HFFc6 (cell line): ENCODE measurements around the gene RALGPS1. TPM values are rescaled to one million over a fixed set of nuclear protein-coding genes. Genes with fewer than 3 reads are reported as not detected.

ENCODE experiments used
- DNase-seq: peaks from one replicate; pipeline ENCODE4 v3.0.0-alpha.2; 2018
- H3K27ac Mint-ChIP-seq: 2 replicates; pipeline ENCODE4 v1.8.0; 2020; ENCODE audit warnings: mild to moderate bottlenecking, mixed read lengths
- H3K27me3 Mint-ChIP-seq: 2 replicates; pipeline ENCODE4 v1.8.0; 2021; ENCODE audit warnings: mild to moderate bottlenecking, moderate library complexity, mixed read lengths; ENCODE audit not compliant: insufficient read depth
- H3K36me3 Mint-ChIP-seq: 2 replicates; pipeline ENCODE4 v1.8.0; 2021; ENCODE audit warnings: low read depth, mixed read lengths
- H3K4me1 Mint-ChIP-seq: 2 replicates; pipeline ENCODE4 v1.8.0; 2020; ENCODE audit warnings: low read depth, mixed read lengths
- H3K4me3 Mint-ChIP-seq: 2 replicates; pipeline ENCODE4 v1.8.0; 2020; ENCODE audit warnings: mild to moderate bottlenecking, moderate library complexity, mixed read lengths
- H3K9me3 Mint-ChIP-seq: 2 replicates; pipeline ENCODE4 v1.8.0; 2020; ENCODE audit warnings: mild to moderate bottlenecking, mixed read lengths
- CTCF ChIP-seq: fragments of 200-600 bp; sonication (generic); IDR thresholded peaks from 2 replicates; pipeline ENCODE4 v1.5.0; 2021; ENCODE audit warnings: antibody characterized with exemption, mild to moderate bottlenecking
- total RNA-seq, 6 experiments: library from RNA; stranded (reverse); fragmentation: NEBNext Ultra II Directional; extraction: Animal tissue kit (Norgen Biotek cat#: 25700); gene quantifications; 2 replicates in 1 of 6; 3 replicates in 5 of 6; pipeline ENCODE4 v1.2.3, GENCODE V29; 2021

RALGPS1 gene
- total RNA-seq, 6 experiments from 2014 or later = 0.68 to 1.6 (median 1.1) TPM

GRCh38 chr9:127166111-127166510 lies 251.5 kb downstream of the RALGPS1 start:
- no peaks in the 10 kb centered on the region for H3K9me3 Mint-ChIP-seq
- peaks cover 35% of the 10 kb centered on the region for H3K4me1 Mint-ChIP-seq
- peaks cover 1% of the 10 kb centered on the region for H3K27me3 Mint-ChIP-seq
- no peak overlapping the region for H3K27ac Mint-ChIP-seq
- DNase-seq = no peak
- no peak for TF ChIP-seq CTCF
- no peak overlapping the region for H3K4me3 Mint-ChIP-seq
- no peaks in the 10 kb centered on the region for H3K36me3 Mint-ChIP-seq

DNA sequence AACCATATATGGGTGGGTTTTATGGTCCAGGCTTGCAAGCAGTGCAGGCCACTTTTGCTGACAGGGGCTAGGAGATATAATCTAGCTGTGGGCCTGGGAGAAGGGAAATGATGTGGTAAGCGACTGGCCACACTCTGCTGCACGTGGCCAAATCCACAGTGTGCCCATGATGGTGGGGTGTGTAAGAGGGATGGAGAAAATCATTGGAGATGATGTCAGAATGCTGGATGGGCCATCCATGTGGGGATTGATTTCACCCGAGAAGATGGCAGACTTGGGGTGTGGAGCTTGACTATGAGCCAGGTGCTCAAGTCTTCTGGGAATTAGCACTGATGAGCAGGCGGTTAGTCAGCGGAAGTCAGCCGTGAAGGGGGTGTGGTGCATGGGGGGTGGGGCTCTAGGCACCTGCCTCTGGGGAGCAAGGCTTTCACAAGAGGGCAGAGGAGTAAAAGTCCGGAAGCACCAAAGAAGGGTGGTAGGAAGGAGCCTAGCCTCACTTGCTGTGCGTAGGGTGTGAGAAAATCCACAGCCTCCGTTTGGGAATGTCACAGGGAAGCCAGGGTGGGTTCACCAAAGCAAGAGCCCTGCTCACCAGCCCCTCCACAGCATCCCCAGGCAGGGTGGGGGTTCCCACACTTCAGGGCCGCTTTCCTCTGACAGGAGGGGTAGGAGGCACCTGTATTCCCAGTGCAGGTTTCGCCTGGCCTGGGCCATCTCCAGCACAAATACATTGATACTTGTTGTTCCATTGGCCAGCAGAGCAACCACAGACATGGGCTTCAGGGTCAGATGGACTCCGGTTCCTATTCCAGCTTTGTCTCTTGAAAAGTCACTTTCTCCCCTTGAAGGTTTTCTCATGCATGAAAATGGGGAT lies 252.3 kb downstream of the RALGPS1 start:
- Mint-ChIP-seq H3K4me3 (no peak overlapping the region), H3K36me3 (no peaks in the 10 kb centered on the region), H3K27ac (no peak overlapping the region), H3K9me3 (no peaks in the 10 kb centered on the region), H3K4me1 (peaks cover 30% of the 10 kb centered on the region), H3K27me3 (peaks cover 1% of the 10 kb centered on the region)
- TF ChIP-seq CTCF = no peak
- no peak for DNase-seq

DNA sequence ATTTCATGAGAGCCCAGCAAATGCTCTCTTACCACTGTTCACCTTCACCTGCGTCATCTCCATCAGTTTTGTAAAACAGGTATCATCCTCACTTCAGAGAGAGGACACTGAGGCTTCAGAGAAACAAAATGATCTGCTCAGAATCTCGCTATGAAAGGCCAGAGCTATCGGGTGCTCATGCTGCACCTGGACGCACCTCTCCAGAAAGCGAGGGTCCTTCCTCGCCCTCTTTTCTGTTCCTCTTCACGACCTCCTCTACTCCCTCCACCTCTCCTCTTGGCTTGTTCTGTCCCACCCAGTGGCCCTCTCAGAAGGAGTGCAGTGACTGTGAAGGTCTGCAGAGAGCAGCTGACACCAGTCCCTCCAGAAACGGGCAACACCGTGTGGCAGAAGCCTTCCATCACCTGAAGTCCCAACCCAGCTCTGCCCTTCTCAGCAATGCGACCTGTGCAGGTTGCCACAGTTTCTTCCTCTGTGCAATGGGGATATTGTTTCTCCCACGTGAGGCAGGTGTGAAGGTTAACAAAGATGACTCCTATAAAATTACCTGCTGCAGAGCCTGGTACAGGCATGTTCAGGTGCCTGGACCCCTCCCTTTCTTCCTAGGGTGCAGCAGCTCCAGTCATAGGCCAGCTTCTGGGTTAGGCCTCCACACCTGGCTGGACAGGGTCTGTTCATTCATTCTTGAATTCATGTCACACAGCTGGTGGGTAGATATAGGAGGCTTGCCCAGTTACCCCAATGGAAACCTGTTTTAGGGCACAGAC lies 253.2 kb downstream of the RALGPS1 start:
- no peak overlapping the region for H3K27ac Mint-ChIP-seq
- DNase-seq = no peak
- no peak overlapping the region for H3K4me3 Mint-ChIP-seq
- H3K36me3 Mint-ChIP-seq = no peaks in the 10 kb centered on the region
- peaks cover 22% of the 10 kb centered on the region for H3K4me1 Mint-ChIP-seq
- no peak for TF ChIP-seq CTCF
- no peaks in the 10 kb centered on the region for H3K9me3 Mint-ChIP-seq
- peaks cover 5% of the 10 kb centered on the region for H3K27me3 Mint-ChIP-seq

GRCh38 chr9:127168756-127169574 lies 254.4 kb downstream of the RALGPS1 start:
- no peak for DNase-seq
- no peak overlapping the region for H3K27ac Mint-ChIP-seq
- H3K27me3 Mint-ChIP-seq = peaks cover 6% of the 10 kb centered on the region
- H3K4me1 Mint-ChIP-seq = peaks cover 11% of the 10 kb centered on the region
- no peak overlapping the region for H3K4me3 Mint-ChIP-seq
- H3K36me3 Mint-ChIP-seq = no peaks in the 10 kb centered on the region
- no peaks in the 10 kb centered on the region for H3K9me3 Mint-ChIP-seq
- no peak for TF ChIP-seq CTCF

- Mint-ChIP-seq H3K4me1 (peaks cover 15% of the 10 kb centered on the region), H3K27ac (no peak overlapping the region), H3K27me3 (peaks cover 6% of the 10 kb centered on the region), H3K4me3 (no peak overlapping the region), H3K9me3 (no peaks in the 10 kb centered on the region), H3K36me3 (no peaks in the 10 kb centered on the region)
- no peak for DNase-seq
- TF ChIP-seq CTCF = no peak
These were observed 254.9 kb downstream of the RALGPS1 start for GRCh38 chr9:127169575-127169883.
